ENCODE measurements around the gene CDCA5. TPM values are rescaled to one million over a fixed set of nuclear protein-coding genes. Genes with fewer than 3 reads are reported as not detected.

CDCA5 gene
- total and polyA plus RNA-seq, 2 experiments from 2014 or later = 6.4 to 7.9 TPM

DNA sequence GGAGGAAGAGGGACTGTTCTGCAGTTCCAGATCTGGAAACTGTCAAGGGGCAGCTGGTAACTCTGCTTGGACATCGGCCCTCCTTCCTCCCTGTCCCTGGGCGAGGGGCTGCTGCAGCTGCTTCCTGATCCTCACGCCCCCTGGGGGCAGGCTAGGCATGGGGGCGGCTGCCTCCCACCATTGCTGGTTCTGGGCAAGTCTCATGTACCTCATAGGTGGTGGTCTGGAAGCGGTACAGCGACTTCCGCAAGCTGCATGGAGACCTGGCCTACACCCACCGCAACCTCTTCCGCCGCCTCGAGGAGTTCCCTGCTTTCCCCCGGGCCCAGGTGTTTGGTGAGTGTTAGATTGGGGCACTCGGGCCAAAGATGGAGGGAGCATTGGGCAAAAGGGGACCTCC lies 51.6 kb downstream of the CDCA5 start:
- Histone ChIP-seq H3K36me3 (replicated peaks; ENCODE audit: insufficient read depth, low read depth) (no peaks in the 10 kb centered on the region), H2AFZ (no peak overlapping the region), H3K79me2 (peaks cover 17% of the 10 kb centered on the region), H3K4me2 (no peak overlapping the region), H3K4me3 (no peak overlapping the region), H3K9me2 (replicated peaks; ENCODE audit: insufficient read depth) (no peaks in the 10 kb centered on the region), H3K9me3 (ENCODE audit: low read depth) (no peaks in the 10 kb centered on the region), H3K27ac (no peak overlapping the region), H4K20me1 (ENCODE audit: insufficient read depth, poor library complexity, severe bottlenecking) (no peaks in the 10 kb centered on the region), H3K4me1 (ENCODE audit: insufficient read depth) (no peaks in the 10 kb centered on the region), H3K27me3 (no peaks in the 10 kb centered on the region)
- 80% methylated on average over 13 of the region's 13 CpGs for WGBS (ENCODE audit: low lambda C conversion rate, missing lambda C conversion rate)
- TF ChIP-seq EZH2phosphoT487 (IDR thresholded peaks at IDR 0.05; ENCODE audit: low read depth, severe bottlenecking, unreplicated experiment) (no peak), EZH2 (IDR thresholded peaks at IDR 0.05; ENCODE audit: borderline replicate concordance) (no peak)
- TF ChIP-seq, protein P1, sequence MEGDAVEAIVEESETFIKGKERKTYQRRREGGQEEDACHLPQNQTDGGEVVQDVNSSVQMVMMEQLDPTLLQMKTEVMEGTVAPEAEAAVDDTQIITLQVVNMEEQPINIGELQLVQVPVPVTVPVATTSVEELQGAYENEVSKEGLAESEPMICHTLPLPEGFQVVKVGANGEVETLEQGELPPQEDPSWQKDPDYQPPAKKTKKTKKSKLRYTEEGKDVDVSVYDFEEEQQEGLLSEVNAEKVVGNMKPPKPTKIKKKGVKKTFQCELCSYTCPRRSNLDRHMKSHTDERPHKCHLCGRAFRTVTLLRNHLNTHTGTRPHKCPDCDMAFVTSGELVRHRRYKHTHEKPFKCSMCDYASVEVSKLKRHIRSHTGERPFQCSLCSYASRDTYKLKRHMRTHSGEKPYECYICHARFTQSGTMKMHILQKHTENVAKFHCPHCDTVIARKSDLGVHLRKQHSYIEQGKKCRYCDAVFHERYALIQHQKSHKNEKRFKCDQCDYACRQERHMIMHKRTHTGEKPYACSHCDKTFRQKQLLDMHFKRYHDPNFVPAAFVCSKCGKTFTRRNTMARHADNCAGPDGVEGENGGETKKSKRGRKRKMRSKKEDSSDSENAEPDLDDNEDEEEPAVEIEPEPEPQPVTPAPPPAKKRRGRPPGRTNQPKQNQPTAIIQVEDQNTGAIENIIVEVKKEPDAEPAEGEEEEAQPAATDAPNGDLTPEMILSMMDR (IDR thresholded peaks at IDR 0.05; ENCODE audit: poor library complexity) = no peak
- no peak for DNase-seq (ENCODE audit: low spot score)

Small RNA genes lying within 50 kb of the gene (microRNA-seq; reads per million reads assigned to microRNA genes)
- gene MIR6751 = 3.1 reads per million

Small RNA genes lying within 50 kb of the gene (small RNA-seq; reads per million reads assigned to genes)
- not detected for gene SNX15

Other genes starting within 250 kb of the CDCA5 start
- 6.5 and 8.4 TPM in 2 replicates for gene CDC42BPG, start 239.4 kb downstream of the CDCA5 start, total RNA-seq
- gene CDC42BPG, start 239.4 kb downstream of the CDCA5 start, polyA plus RNA-seq = 3.1 and 5.5 TPM in 2 replicates
- gene EHD1, start 205.4 kb downstream of the CDCA5 start, total RNA-seq = 44.8 and 52.4 TPM in 2 replicates
- gene EHD1, start 205.4 kb downstream of the CDCA5 start, polyA plus RNA-seq = 66.6 and 69.5 TPM in 2 replicates
- 16.4 and 18.1 TPM in 2 replicates for gene ATG2A, start 166.8 kb downstream of the CDCA5 start, total RNA-seq
- 11.7 and 17.0 TPM in 2 replicates for gene ATG2A, start 166.8 kb downstream of the CDCA5 start, polyA plus RNA-seq
- gene PPP2R5B, start 159.4 kb downstream of the CDCA5 start, total RNA-seq = 15.8 and 16.9 TPM in 2 replicates
- gene PPP2R5B, start 159.4 kb downstream of the CDCA5 start, polyA plus RNA-seq = 16.2 and 19.5 TPM in 2 replicates
- 2.0 TPM in 1 of 2 replicates, not detected in the other for gene GPHA2, start 148.1 kb downstream of the CDCA5 start, total RNA-seq
- not detected in 2 replicates for gene GPHA2, start 148.1 kb downstream of the CDCA5 start, polyA plus RNA-seq
- gene MAJIN, start 111.9 kb downstream of the CDCA5 start, total RNA-seq = not detected in 2 replicates
- gene MAJIN, start 111.9 kb downstream of the CDCA5 start, polyA plus RNA-seq = not detected in 2 replicates
- 0.68 and 1.9 TPM in 2 replicates for gene BATF2, start 87.1 kb downstream of the CDCA5 start, total RNA-seq
- gene BATF2, start 87.1 kb downstream of the CDCA5 start, polyA plus RNA-seq = 2.6 TPM in 1 of 2 replicates, not detected in the other
- gene ARL2, start 69.9 kb downstream of the CDCA5 start, total RNA-seq = 68.2 and 69.1 TPM in 2 replicates
- 126 and 127 TPM in 2 replicates for gene ARL2, start 69.9 kb downstream of the CDCA5 start, polyA plus RNA-seq
- gene SNX15, start 56.6 kb downstream of the CDCA5 start, total RNA-seq = 9.9 and 12.9 TPM in 2 replicates
- 22.0 and 27.3 TPM in 2 replicates for gene SNX15, start 56.6 kb downstream of the CDCA5 start, polyA plus RNA-seq
- 10.8 and 12.2 TPM in 2 replicates for gene SAC3D1, start 42.8 kb downstream of the CDCA5 start, total RNA-seq
- gene SAC3D1, start 42.8 kb downstream of the CDCA5 start, polyA plus RNA-seq = 18.5 and 23.8 TPM in 2 replicates
- gene NAALADL1, start 25.5 kb downstream of the CDCA5 start, total RNA-seq = 0.13 and 0.76 TPM in 2 replicates
- gene NAALADL1, start 25.5 kb downstream of the CDCA5 start, polyA plus RNA-seq = not detected in 2 replicates
- gene ZFPL1, start 182 bp upstream of the CDCA5 start, total RNA-seq = 41.0 and 53.1 TPM in 2 replicates
- 52.7 and 58.1 TPM in 2 replicates for gene ZFPL1, start 182 bp upstream of the CDCA5 start, polyA plus RNA-seq
- gene VPS51, start 12.2 kb upstream of the CDCA5 start, total RNA-seq = 201 and 242 TPM in 2 replicates
- gene VPS51, start 12.2 kb upstream of the CDCA5 start, polyA plus RNA-seq = 63.5 and 80.0 TPM in 2 replicates
- 124 and 133 TPM in 2 replicates for gene TM7SF2, start 27.8 kb upstream of the CDCA5 start, total RNA-seq
- gene TM7SF2, start 27.8 kb upstream of the CDCA5 start, polyA plus RNA-seq = 194 and 209 TPM in 2 replicates
- gene ZNHIT2, start 33.7 kb upstream of the CDCA5 start, total RNA-seq = 8.3 and 13.5 TPM in 2 replicates
- gene ZNHIT2, start 33.7 kb upstream of the CDCA5 start, polyA plus RNA-seq = 22.1 and 23.7 TPM in 2 replicates
- 211 and 264 TPM in 2 replicates for gene FAU, start 38.1 kb upstream of the CDCA5 start, total RNA-seq
- gene FAU, start 38.1 kb upstream of the CDCA5 start, polyA plus RNA-seq = 434 and 462 TPM in 2 replicates
- 57.6 and 71.0 TPM in 2 replicates for gene MRPL49, start 38.3 kb upstream of the CDCA5 start, total RNA-seq
- 46.2 and 46.8 TPM in 2 replicates for gene MRPL49, start 38.3 kb upstream of the CDCA5 start, polyA plus RNA-seq
- 27.3 and 27.7 TPM in 2 replicates for gene SYVN1, start 50.5 kb upstream of the CDCA5 start, total RNA-seq
- 31.8 and 35.7 TPM in 2 replicates for gene SYVN1, start 50.5 kb upstream of the CDCA5 start, polyA plus RNA-seq
- gene SPDYC, start 86.2 kb upstream of the CDCA5 start, total RNA-seq = not detected in 2 replicates
- gene SPDYC, start 86.2 kb upstream of the CDCA5 start, polyA plus RNA-seq = not detected in 2 replicates
- gene CAPN1, start 97.9 kb upstream of the CDCA5 start, total RNA-seq = 115 and 133 TPM in 2 replicates
- 178 and 202 TPM in 2 replicates for gene CAPN1, start 97.9 kb upstream of the CDCA5 start, polyA plus RNA-seq
- 2.5 and 4.1 TPM in 2 replicates for gene POLA2, start 177.9 kb upstream of the CDCA5 start, total RNA-seq
- 5.0 and 8.0 TPM in 2 replicates for gene POLA2, start 177.9 kb upstream of the CDCA5 start, polyA plus RNA-seq
- 19.5 and 21.7 TPM in 2 replicates for gene CDC42EP2, start 230.8 kb upstream of the CDCA5 start, total RNA-seq
- 31.2 and 35.0 TPM in 2 replicates for gene CDC42EP2, start 230.8 kb upstream of the CDCA5 start, polyA plus RNA-seq
- gene DPF2, start 249.8 kb upstream of the CDCA5 start, total RNA-seq = 26.8 and 28.4 TPM in 2 replicates
- gene DPF2, start 249.8 kb upstream of the CDCA5 start, polyA plus RNA-seq = 50.0 and 51.6 TPM in 2 replicates